Activated CD4-positive, alpha-beta T cell treated with anti-CD3 and anti-CD28 coated beads, Interleukin-2, Interleukin-6, amounts not matched to agents 100 ng/mL and 50 ng/mL, durations not matched to agents 16 hours and 8 hours (primary cell): ENCODE measurements around the gene DYSF.
"Not testable (repeated sequence)": the region's sequence is repeated elsewhere in the genome, so short reads cannot be mapped to it uniquely, and the experiment has no call there.

Source experiments
- DNase-seq: peaks from one replicate; pipeline ENCODE4 v3.0.0-alpha.2; 2020

DYSF gene

DNA sequence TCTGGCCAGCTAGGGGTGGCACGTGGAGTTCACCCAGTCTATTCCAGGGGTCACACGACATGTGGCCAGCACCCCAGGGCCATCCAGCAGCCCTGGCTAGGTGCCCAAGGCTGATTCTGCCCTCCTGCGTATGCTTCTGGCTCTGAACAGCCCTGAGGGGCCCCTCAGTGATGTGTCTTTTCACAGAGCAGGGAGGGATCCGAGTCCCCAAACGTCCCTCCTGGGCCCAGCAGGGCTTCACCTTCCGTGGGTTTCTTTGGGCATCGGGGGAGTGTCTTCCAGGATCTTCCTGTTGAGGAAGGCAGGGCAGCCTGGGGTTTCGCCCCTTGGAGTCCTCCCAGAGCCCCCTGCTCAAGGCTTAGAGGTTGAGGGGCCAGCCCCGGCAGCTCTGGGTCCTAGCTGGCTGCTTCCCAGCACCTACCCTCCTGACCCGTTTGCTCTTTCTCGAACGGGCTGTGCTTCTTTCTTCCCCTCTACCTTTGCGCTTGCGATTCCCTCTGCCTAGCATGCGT lies 165.9 kb downstream of the DYSF start:
- no peak for DNase-seq

DNA sequence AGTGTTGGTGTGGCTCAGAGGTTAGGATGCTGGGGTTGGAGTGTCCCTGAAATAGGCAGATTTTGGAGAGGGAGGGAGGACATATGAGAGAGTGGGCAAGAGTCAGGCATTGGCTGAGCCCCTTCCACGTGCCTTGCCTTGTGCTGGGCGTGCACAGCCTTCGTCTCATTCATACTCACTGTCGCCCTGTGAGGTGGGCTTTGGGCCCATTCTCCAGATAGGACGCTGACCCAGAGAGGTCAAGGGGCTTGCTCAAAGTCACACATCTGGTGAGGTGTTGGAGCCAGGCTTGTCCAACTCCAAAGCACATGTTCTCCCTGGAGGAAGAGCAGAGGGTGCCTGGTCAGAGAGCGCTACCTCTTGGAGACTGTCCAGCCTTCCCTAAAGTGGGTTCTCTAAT lies 166.8 kb downstream of the DYSF start:
- no peak for DNase-seq

DNA sequence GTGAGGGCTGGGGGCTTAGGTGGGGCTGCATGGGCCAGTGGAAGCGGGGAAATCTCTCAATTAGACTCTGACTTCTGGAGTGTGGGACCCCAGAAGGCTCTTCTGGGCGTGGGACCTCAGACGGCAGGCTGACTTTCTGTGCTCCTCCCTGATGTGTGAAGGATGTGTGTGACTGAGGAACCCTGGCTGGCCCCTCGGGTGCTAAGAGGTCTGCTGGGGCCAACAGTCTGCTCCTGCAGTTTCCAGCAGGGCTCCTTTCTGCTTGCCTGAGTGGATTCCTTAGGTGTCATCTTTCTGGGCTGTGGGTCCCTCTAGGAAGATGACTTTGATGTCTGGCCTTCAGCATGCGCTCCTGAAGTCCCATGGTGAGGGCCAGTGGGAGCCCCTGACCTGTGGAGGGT lies 167.5 kb downstream of the DYSF start:
- DNase-seq: no peak

DNA sequence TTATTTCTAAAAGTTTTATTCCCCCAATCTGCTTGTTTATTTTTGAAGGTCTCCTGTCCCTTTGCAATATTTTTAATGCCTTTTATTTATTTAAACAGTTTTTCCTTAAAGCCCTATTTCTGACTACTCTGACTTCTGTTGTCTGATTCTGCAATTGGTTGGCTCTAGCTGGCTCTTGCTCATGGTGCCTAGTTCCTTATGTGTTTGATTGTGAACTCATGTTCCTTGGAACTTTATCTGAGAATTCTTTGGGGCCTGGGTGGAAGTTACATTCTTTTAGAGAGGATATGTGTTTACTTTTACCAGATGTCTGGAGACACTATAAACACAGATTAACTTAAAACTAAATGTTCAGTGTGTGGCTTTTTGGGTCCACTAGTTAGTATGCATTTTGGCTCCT lies 175.9 kb downstream of the DYSF start:
- DNase-seq: no peak

- DNase-seq: no peak
Observed at GRCh38 chr2:71629771-71630453, 176.6 kb downstream of the DYSF start.

DNA sequence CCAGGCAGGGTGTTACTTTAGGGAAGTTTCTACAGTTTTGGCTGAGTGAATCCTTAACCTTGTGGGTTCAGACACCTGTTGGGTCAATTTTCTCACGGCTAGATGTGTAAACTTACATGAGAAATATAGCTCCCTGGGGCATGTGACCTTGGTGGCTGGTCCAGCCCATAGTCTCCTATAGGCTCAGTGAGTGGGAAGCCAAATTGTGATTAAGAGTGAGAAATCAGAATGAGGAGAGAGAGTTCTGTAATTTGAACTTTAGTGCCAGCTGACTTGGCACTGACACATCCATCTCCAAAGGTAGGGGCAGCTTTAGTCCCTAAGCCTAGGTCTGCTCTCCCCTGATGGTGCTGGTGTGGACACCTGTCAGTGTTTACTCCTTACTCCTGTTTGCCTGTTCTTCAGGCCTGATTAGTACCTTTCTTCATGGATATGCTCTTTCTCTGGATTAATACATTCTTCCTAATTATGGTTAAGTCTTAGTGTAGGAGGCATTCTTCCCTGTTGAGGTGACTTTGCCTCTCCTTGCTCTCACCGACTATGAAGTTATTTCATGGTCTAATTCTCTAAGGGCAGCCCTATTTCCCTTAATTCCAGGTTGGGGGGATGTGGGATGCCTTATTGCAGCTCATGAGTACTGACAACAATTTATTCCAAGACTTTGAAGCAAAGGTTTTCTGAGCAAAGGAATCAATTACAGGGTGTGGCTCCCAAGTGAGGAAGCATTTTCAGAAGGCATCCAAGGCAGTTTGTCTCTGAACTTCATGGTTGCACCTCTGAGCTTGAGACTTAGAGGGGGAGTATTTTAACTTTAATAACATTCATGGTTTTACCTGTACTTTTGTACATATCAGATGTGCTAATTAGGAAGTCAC lies 177.3 kb downstream of the DYSF start:
- no peak for DNase-seq

GRCh38 chr2:71631411-71631931 lies 178.1 kb downstream of the DYSF start:
- DNase-seq: no peak

GRCh38 chr2:71633086-71633485 lies 179.7 kb downstream of the DYSF start:
- no peak for DNase-seq

GRCh38 chr2:71634567-71634966 lies 181.2 kb downstream of the DYSF start:
- DNase-seq: no peak

DNA sequence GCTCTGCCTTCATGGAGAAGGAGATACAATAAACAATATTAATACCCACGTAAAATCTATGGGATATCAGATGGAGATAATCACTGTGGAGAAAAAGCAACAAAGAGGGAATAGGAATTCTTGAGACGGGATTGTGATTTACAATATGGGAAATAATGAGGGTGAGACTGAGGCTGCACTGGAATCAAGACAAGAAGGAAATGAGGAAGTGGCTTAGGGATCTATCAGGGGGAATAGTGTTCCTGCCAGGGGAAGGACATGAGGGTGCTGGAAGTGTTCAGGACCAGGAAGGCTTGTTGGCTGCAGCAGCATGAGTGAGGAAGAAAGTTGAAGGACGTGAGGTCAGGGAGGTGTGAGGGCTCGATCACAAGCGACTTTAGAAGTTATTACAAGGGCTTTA lies 182.4 kb downstream of the DYSF start:
- DNase-seq: no peak

DNA sequence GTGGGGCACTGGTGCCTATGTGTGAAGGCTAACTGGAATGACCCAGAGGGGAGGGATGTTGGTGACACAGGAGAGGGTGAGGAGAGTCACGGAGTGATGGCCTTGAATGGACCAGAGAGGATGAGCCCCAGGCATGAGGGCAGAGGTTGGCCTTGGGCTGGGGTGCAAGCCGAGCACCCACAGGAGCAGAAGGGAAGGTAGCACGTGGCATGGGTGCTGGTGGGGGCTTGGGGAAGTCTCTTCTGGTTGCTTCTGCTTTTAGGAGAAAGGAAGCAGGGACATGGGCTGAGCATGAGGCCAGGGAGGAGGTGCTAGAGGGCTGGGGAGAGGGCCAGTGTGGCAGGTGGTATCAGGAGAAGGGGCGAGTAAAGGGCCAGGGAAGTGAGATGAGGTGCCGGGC lies 183.8 kb downstream of the DYSF start:
- DNase-seq: no peak

DNA sequence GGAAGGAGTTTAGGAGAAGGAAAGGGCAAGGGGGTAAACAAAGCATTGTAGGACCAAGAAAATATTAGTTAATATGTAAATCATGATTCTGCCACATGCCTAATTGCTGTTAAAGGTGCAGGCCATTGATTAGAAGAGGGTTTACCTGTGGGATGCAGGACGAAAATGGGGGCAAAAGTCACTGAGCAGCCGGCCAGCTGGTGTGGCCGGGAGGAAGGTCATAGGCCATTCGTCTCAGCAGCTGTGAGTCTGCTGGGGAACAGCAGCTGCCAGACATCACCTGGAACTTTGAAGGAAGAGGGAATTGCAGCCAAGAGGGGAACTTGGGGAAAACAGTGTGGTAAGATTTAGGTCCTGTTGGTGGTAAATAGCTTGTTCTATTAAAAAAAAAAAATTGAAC lies 184.4 kb downstream of the DYSF start:
- no peak for DNase-seq

DNA sequence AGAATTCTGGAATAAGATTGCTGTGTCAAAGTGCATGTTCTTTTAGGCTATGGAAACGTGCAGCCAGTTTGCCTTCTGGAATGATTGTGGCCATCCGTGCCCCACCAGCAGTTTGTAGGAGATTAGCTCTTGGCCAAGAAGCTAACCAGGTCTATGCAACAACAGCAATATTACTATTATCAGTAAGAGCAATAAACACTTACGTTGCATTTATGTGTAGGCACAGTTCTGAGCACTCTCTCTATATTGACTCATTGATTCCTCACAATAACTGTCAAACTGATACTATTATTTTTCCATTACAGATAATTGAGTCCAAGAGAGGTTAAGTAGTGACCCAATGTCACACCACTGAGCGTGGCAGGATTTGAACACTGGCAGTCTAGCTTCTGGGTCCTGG lies 186.4 kb downstream of the DYSF start:
- DNase-seq: no peak

GRCh38 chr2:71640489-71640888 lies 187.1 kb downstream of the DYSF start:
- no peak for DNase-seq

DNA sequence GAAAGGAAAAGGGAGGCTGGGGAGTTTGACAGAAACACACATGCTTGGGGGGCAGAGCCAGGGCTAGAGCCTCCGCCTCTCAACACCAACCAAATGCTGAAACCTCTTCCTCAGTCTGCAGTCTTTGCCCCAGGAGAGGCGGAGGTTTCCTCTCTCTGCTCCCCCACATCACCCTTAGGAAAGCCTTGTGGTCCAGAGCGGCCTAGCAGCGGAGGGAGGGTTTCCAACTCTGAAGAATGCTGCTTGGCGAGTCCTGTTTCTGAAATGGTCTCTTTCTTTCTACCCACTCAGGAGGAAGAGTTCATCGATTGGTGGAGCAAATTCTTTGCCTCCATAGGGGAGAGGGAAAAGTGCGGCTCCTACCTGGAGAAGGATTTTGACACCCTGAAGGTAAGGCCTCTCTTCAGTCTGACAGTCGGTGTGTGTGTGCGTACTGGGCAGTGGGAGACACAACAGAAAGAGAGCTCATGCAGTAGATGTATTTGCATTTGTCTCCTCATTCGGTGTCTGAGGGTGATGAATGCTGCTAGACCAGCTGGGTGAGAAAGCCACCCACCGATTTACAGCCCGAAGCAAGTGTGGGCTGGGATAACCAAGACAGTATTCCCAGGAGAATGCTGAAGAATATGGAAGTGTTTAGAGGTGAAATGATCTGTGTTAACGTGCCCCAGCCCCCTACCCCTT lies 190.5 kb downstream of the DYSF start:
- DNase-seq: no peak

DNA sequence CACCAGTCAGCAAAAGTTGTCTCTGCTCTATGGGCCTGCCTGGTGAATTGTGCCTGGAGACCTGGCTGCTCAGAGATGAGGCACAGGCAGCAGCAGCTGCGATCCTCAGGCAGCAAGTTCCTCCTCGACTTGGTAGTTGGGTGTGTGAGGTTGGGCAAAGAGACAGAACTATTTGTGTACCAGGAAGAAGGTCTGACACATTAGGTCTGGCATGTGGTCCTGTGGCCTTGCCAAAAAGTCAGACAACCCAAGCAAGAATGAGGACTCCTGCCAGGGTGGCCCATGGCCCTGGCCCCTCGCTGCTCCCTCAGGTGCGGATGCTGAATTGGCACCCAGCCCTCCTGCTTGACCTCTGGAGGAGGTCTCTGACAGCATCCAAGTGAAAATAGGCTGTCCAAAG lies 192.7 kb downstream of the DYSF start:
- no peak for DNase-seq

DNA sequence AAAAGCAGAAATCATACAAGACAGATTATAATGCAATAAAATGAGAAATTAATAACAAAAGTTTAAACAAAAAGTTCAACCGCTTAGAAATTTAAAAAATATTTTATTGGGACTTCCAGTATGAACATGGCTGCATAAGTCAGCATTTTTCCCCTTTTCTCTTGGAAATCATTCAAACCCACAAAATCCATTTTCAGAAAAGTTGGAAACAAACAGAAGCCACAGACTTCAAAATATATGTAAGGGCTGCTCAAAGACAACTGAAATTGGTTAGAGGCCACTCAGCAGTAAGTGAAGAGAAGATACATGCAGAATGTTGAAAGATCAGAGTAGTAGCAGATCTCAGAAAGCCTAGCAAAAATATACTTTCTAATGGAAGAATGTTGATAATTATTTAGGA lies 194.0 kb downstream of the DYSF start:
- no peak for DNase-seq

- DNase-seq: no peak
Observed at GRCh38 chr2:71655498-71655897, 202.1 kb downstream of the DYSF start.

DNA sequence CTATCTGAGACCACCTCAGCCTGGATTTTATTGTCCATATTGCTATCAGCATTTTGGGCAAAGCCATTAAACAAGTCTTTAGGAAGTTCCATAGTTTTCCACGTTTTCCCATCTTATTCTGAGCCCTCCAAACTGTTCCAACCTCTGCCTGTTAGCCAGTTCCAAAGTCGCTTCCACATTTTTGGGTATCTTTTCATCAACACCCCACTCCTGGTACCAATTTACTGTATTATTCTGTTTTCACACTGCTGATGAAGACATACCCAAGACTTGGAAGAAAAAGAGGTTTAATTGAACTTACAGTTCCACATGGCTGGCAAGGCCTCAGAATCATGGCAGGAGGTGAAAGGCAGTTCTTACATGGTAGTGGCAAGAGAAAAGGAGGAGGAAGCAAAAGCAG lies 204.9 kb downstream of the DYSF start:
- DNase-seq: not testable (repeated sequence)

- no peak for DNase-seq
Observed at GRCh38 chr2:71658771-71659170, 205.4 kb downstream of the DYSF start.

DNA sequence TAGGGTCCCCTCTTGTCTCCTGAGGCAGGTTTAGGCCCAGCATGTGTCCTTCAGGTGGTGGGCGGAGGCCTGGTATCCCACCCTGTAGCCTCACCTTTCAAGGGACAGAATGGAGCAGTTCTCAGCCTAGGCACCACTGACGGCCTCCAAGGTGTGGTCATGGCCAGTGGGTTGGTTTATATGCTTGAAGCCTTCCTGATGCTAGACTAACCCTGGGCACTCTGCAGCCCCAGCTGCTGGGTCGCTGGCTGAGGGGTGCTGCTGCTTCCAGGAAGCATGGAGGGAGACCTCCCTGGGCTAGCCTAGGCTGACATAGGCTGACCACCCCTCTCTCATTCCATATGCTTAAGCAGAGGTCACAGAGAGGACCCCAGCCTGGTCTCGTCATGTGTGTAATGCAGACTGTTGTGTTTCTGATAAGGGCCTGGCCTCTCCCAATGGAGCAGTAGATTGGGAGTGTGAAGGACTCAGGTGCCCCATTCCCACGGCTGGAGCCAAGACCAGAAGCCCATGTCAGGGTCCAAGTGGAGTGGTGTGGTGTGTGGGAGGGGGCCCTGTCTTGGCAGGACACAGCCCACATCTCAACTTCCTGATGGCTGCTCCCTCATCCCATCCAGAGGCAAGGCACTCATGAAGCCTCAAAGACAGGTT lies 206.6 kb downstream of the DYSF start:
- no peak for DNase-seq

DNA sequence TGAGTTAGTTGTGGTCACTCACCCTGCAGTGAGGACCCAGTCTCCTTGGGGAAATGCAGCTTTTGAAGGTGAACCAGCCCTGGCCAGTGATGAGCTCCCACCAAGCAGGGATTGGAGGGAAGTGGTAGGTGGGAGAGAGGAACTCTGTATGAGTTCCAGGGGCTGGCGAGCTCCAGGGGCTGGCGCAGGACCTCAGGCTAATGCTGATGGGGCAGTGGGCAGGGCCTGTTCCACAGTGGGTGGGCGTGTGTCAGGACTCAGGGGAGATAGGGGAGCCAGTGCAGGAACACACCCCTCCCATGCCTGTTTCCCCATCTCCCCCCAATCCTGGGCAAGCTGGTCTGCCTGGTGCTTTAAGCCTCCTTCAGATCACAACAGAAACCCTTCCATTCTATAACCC lies 208.4 kb downstream of the DYSF start:
- DNase-seq: no peak
